SK-N-SH (cell line): ENCODE results near the gene DCP1B. TPM values are rescaled to one million over a fixed set of nuclear protein-coding genes. Genes with fewer than 3 reads are reported as not detected.

Experiments used
- CTCF ChIA-PET: fragments of 300-600, 350-600 bp; formaldehyde crosslinking; extraction: SDS; loops from one replicate; lab custom pipeline; 2021; lab: Yijun Ruan, JAX
- POLR2A ChIA-PET: fragments of 350-600 bp; sonication (Branson Sonifier 250); formaldehyde crosslinking; extraction: SDS; loops from one replicate; lab custom pipeline; 2020; ENCODE audit warnings: antibody characterized with exemption, inconsistent platforms; lab: Yijun Ruan, JAX
- DNase-seq: peaks from one replicate; pipeline ENCODE4 v3.0.0; 2012
- H2AFZ ChIP-seq: fragments of 200-600 bp; sonication (generic); 2 replicates; pipeline ENCODE4 v1.8.1; 2016; ENCODE audit warnings: antibody characterized with exemption, mild to moderate bottlenecking, low read depth
- H3F3A ChIP-seq: fragments of 200-600 bp; sonication (generic); replicated peaks from 2 replicates; pipeline ENCODE3; 2016; ENCODE audit warnings: antibody characterized with exemption, mild to moderate bottlenecking; ENCODE audit not compliant: insufficient read depth
- H3K27ac ChIP-seq, 2 experiments: fragments of 200-500 bp in 1 of 2; fragments of 200-600 bp in 1 of 2; sonication (Bioruptor generic) in 1 of 2; sonication (generic), shearing (Covaris generic) in 1 of 2; 2 replicates each; pipeline versions ENCODE4 v1.5.1 to v1.6.1; 2014 to 2016; ENCODE audit warnings: low read depth in 2 of 2, inconsistent platforms in 1 of 2, low read length in 1 of 2, mild to moderate bottlenecking in 1 of 2, mixed read lengths in 1 of 2
- H3K27me3 ChIP-seq: fragments of 200-600 bp; sonication (generic), shearing (Covaris generic); 2 replicates; pipeline ENCODE4 v1.6.1; 2016; ENCODE audit warnings: mixed run types; ENCODE audit not compliant: insufficient read depth
- H3K36me3 ChIP-seq, 2 experiments: fragments of 200-500 bp in 1 of 2; fragments of 200-600 bp in 1 of 2; sonication (Bioruptor generic) in 1 of 2; sonication (generic) in 1 of 2; replicated peaks in 1 of 2; 2 replicates each; pipeline versions ENCODE3 to v1.5.1; 2014 to 2016; ENCODE audit warnings: low read length in 1 of 2, mild to moderate bottlenecking in 1 of 2; ENCODE audit not compliant: insufficient read depth in 2 of 2, control insufficient read depth in 1 of 2
- H3K4me1 ChIP-seq, 2 experiments: fragments of 200-500 bp in 1 of 2; fragments of 200-600 bp in 1 of 2; sonication (Bioruptor generic) in 1 of 2; sonication (generic), shearing (Covaris generic) in 1 of 2; 2 replicates each; pipeline versions ENCODE4 v1.5.1 to v1.6.1; 2014 to 2016; ENCODE audit warnings: low read depth in 1 of 2, low read length in 1 of 2, mixed run types in 1 of 2; ENCODE audit not compliant: insufficient read depth in 2 of 2, control insufficient read depth in 1 of 2
- H3K4me2 ChIP-seq: fragments of 200-600 bp; sonication (generic), shearing (Covaris generic); 2 replicates; pipeline ENCODE4 v1.6.1; 2017; ENCODE audit warnings: mixed run types
- H3K4me3 ChIP-seq, 2 experiments: fragments of 200-500 bp in 1 of 2; fragments of 200-600 bp in 1 of 2; sonication (Bioruptor generic) in 1 of 2; sonication (generic), shearing (Covaris generic) in 1 of 2; 2 replicates each; pipeline versions ENCODE4 v1.5.1 to v1.8.1; 2014 to 2016; ENCODE audit warnings: low read depth in 2 of 2, inconsistent platforms in 1 of 2, low read length in 1 of 2, mild to moderate bottlenecking in 1 of 2, mixed read lengths in 1 of 2, moderate library complexity in 1 of 2
- H3K79me2 ChIP-seq: fragments of 200-600 bp; sonication (generic); 2 replicates; pipeline ENCODE4 v1.8.1; 2017; ENCODE audit warnings: mild to moderate bottlenecking; ENCODE audit not compliant: insufficient read depth
- H3K9ac ChIP-seq: fragments of 200-600 bp; sonication (generic); 2 replicates; pipeline ENCODE4 v1.6.1; 2017; ENCODE audit warnings: mixed run types
- H3K9me2 ChIP-seq: fragments of 200-600 bp; sonication (generic); 2 replicates; pipeline ENCODE4 v1.6.1; 2017; ENCODE audit warnings: mixed run types
- H3K9me3 ChIP-seq: fragments of 200-600 bp; sonication (generic); 2 replicates; pipeline ENCODE4 v1.6.1; 2017; ENCODE audit warnings: mixed run types, mild to moderate bottlenecking, moderate library complexity
- H4K20me1 ChIP-seq: fragments of 200-600 bp; sonication (generic); 2 replicates; pipeline ENCODE4 v1.6.1; 2017; ENCODE audit warnings: mild to moderate bottlenecking, mixed run types; ENCODE audit not compliant: insufficient read depth
- ELF1 ChIP-seq: IDR thresholded peaks from 2 replicates; pipeline ENCODE4 v1.4.0; 2012
- EZH2phosphoT487 ChIP-seq: fragments of 200-600 bp; sonication (generic); IDR thresholded peaks from 2 replicates; pipeline ENCODE4 v1.6.1; 2017; ENCODE audit warnings: low read depth, mixed run types, mild to moderate bottlenecking, antibody characterized with exemption, moderate library complexity, borderline replicate concordance
- FOXJ3 ChIP-seq: sonication (generic); formaldehyde crosslinking; IDR thresholded peaks from 2 replicates; pipeline ENCODE4 v1.5.1; 2020; ENCODE audit warnings: mild to moderate bottlenecking, missing genetic modification reagents
- GABPA ChIP-seq: IDR thresholded peaks from 2 replicates; pipeline ENCODE4 v1.4.0; 2012; ENCODE audit warnings: low read depth, mild to moderate bottlenecking
- IRF3 ChIP-seq: fragments of 150-350 bp; IDR thresholded peaks from 2 replicates; pipeline ENCODE4 v1.6.1; 2016; ENCODE audit warnings: mild to moderate bottlenecking, low read depth, low read length
- JUND ChIP-seq: IDR thresholded peaks from 2 replicates; pipeline ENCODE4 v1.4.0; 2012
- MAX ChIP-seq: IDR thresholded peaks from 2 replicates; pipeline ENCODE4 v1.4.0; 2012; ENCODE audit warnings: low read depth
- MXI1 ChIP-seq: IDR thresholded peaks from 2 replicates; pipeline ENCODE4 v1.6.1; 2012; ENCODE audit warnings: mild to moderate bottlenecking, low read depth, low read length, improper control_type of control experiment
- NFIC ChIP-seq: IDR thresholded peaks from 2 replicates; pipeline ENCODE4 v1.4.0; 2012; ENCODE audit warnings: borderline replicate concordance
- PBX3 ChIP-seq: IDR thresholded peaks from 2 replicates; pipeline ENCODE4; 2012
- REST ChIP-seq: IDR thresholded peaks from 2 replicates; pipeline ENCODE4 v1.6.1; 2012; ENCODE audit warnings: mild to moderate bottlenecking, low read depth, low read length, moderate library complexity
- SIN3A ChIP-seq: IDR thresholded peaks from 2 replicates; pipeline ENCODE4 v1.6.1; 2012; ENCODE audit warnings: low read depth, mild to moderate bottlenecking, low read length, moderate library complexity, borderline replicate concordance
- SMC3 ChIP-seq: IDR thresholded peaks from 2 replicates; pipeline ENCODE4 v1.6.1; 2012; ENCODE audit warnings: low read depth, low read length, improper control_type of control experiment
- TCF12 ChIP-seq: IDR thresholded peaks from 2 replicates; pipeline ENCODE4 v1.4.0; 2012
- TEAD4 ChIP-seq: IDR thresholded peaks from 2 replicates; pipeline ENCODE4 v1.4.0; 2012; ENCODE audit warnings: mild to moderate bottlenecking, borderline replicate concordance; ENCODE audit not compliant: insufficient read depth
- USF1 ChIP-seq: IDR thresholded peaks from 2 replicates; pipeline ENCODE4 v1.4.0; 2012; ENCODE audit warnings: low read depth, borderline replicate concordance
- WGBS: methylation state at CpG from one replicate; pipeline ENCODE4 v1.1.6; 2017; ENCODE audit warnings: low lambda C conversion rate; 5-methylcytosine and 5-hydroxymethylcytosine counted together
- polyA plus RNA-seq, 3 experiments: library from polyadenylated mRNA; depleted of rRNA; stranded (reverse); fragments of >200 nt; gene quantifications; 2 replicates each; pipeline ENCODE4 v1.2.3, GENCODE V29; 2012

The DCP1B gene
- polyA plus RNA-seq, 1 of the 3 experiments (the other 2 are of a cell fraction) = 18.8 TPM

- H3F3A ChIP-seq = no peaks in the 10 kb centered on the region
- no peaks in the 10 kb centered on the region for H3K79me2 ChIP-seq
- H2AFZ ChIP-seq = no peak overlapping the region
- peak; percentile 23 for DNase-seq
- CTCF ChIA-PET = interaction anchor here (0.8 to 2.4 kb wide), 3 partner anchors 13 to 293 kb away, joined by 3 to 15 read pairs (median 7); no protein-coding TSS in a partner anchor
- 52% methylated on average over 9 of the region's 15 CpGs for WGBS
- H4K20me1 ChIP-seq = no peaks in the 10 kb centered on the region
- H3K4me1 ChIP-seq = peaks cover 4 to 56% of the 10 kb centered on the region in 2 experiments; a peak in 2 of 4 replicates
- POLR2A ChIA-PET = no interaction called here
- TF ChIP-seq MAX = no peak
- no peak for TF ChIP-seq JUND
- TF ChIP-seq IRF3 = no peak
- TF ChIP-seq NFIC = peak; percentile 26
- TF ChIP-seq TCF12 = peak; percentile 61; the same call in 1 of the 2 replicates
- 0 out of 2 replicates have a peak, but pooled peaks have one; percentile 10 for TF ChIP-seq PBX3
- H3K9me3 ChIP-seq = no peaks in the 10 kb centered on the region
- no peaks in the 10 kb centered on the region for H3K36me3 ChIP-seq
- no peak overlapping the region for H3K4me3 ChIP-seq
- H3K4me2 ChIP-seq = no peak overlapping the region
- no peaks in the 10 kb centered on the region for H3K9me2 ChIP-seq
- H3K27me3 ChIP-seq = no peaks in the 10 kb centered on the region; the same call in 1 of the 2 replicates
- H3K9ac ChIP-seq = no peak overlapping the region
- no peak overlapping the region; a peak in 1 of 4 replicates for H3K27ac ChIP-seq
Observed at GRCh38 chr12:1927751-1928351, 76.4 kb downstream of the DCP1B start.

GRCh38 chr12:1927051-1927680 lies 77.1 kb downstream of the DCP1B start:
- H3K4me1 ChIP-seq = peaks cover 4 to 49% of the 10 kb centered on the region in 2 experiments; a peak in 2 of 4 replicates
- CTCF ChIA-PET = interaction anchor here (0.8 to 2.4 kb wide), 6 partner anchors 13 to 293 kb away, joined by 3 to 15 read pairs (median 5); no protein-coding TSS in a partner anchor
- H3K4me3 ChIP-seq = no peak overlapping the region
- no peaks in the 10 kb centered on the region for H3K9me3 ChIP-seq
- H3K9me2 ChIP-seq = no peaks in the 10 kb centered on the region
- no peak overlapping the region for H3K27ac ChIP-seq
- no peak overlapping the region for H2AFZ ChIP-seq
- POLR2A ChIA-PET = no interaction called here
- WGBS = 81% methylated on average over 11 of the region's 11 CpGs
- H3K79me2 ChIP-seq = no peaks in the 10 kb centered on the region
- peak; percentile 10 for DNase-seq
- H4K20me1 ChIP-seq = no peaks in the 10 kb centered on the region
- H3K36me3 ChIP-seq = no peaks in the 10 kb centered on the region
- H3K4me2 ChIP-seq = no peak overlapping the region
- H3F3A ChIP-seq = no peaks in the 10 kb centered on the region
- H3K27me3 ChIP-seq = no peaks in the 10 kb centered on the region; the same call in 1 of the 2 replicates
- no peak overlapping the region for H3K9ac ChIP-seq
- TF ChIP-seq REST = no peak
- TF ChIP-seq MAX = no peak
- TF ChIP-seq JUND = no peak
- TF ChIP-seq NFIC = no peak
- no peak for TF ChIP-seq SIN3A
- TF ChIP-seq PBX3 = no peak
- TF ChIP-seq ELF1 = no peak
- no peak for TF ChIP-seq TEAD4
- no peak for TF ChIP-seq GABPA
- TF ChIP-seq EZH2phosphoT487 = no peak
- TF ChIP-seq FOXJ3 (CRISPR knock-in tag) = no peak
- no peak for TF ChIP-seq MXI1
- no peak for TF ChIP-seq TCF12
- no peak for TF ChIP-seq SMC3
- no peak for TF ChIP-seq USF1
